HepG2 (cell line): ENCODE data around the gene FBF1. TPM values are rescaled to one million over a fixed set of nuclear protein-coding genes. Genes with fewer than 3 reads are reported as not detected.
A peak's percentile ranks its signal among the peaks of the same experiment; 100 is the strongest.

Experiments used
- GATA4 ChIP-seq: sonication (generic); IDR thresholded peaks from 2 replicates; pipeline ENCODE4 v1.6.1; 2016; ENCODE audit warnings: antibody characterized with exemption, low read depth, borderline replicate concordance
- HOXD1 ChIP-seq: sonication (generic); formaldehyde crosslinking; IDR thresholded peaks from 2 replicates; pipeline ENCODE4 v1.5.0; 2020; ENCODE audit warnings: missing genetic modification reagents
- MAZ ChIP-seq, 2 experiments: sonication (generic) in 1 of 2; formaldehyde crosslinking in 1 of 2; IDR thresholded peaks; 2 replicates each; pipeline versions ENCODE4 v1.5.0 to v1.6.1; 2012 to 2020; ENCODE audit warnings: low read depth in 2 of 2, mild to moderate bottlenecking in 2 of 2, borderline replicate concordance in 1 of 2, improper control_type of control experiment in 1 of 2, low read length in 1 of 2, missing genetic modification reagents in 1 of 2, moderate library complexity in 1 of 2
- MLLT10 ChIP-seq: sonication (generic); formaldehyde crosslinking; IDR thresholded peaks from 2 replicates; pipeline ENCODE4 v1.4.0; 2020; ENCODE audit warnings: missing genetic modification reagents
- MTA1 ChIP-seq: sonication (generic); formaldehyde crosslinking; IDR thresholded peaks from 2 replicates; pipeline ENCODE4 v1.4.0; 2020; ENCODE audit warnings: missing genetic modification reagents, mild to moderate bottlenecking, borderline replicate concordance
- PHF8 ChIP-seq: sonication (generic); formaldehyde crosslinking; IDR thresholded peaks from 2 replicates; pipeline ENCODE4 v1.5.0; 2020; ENCODE audit warnings: missing genetic modification reagents
- SALL1 ChIP-seq: sonication (generic); formaldehyde crosslinking; IDR thresholded peaks from 2 replicates; pipeline ENCODE4 v1.8.0; 2022; ENCODE audit warnings: mild to moderate bottlenecking, missing genetic modification reagents
- SP4 ChIP-seq: sonication (generic); formaldehyde crosslinking; IDR thresholded peaks from 2 replicates; pipeline ENCODE4 v1.8.1; 2023; ENCODE audit warnings: mild to moderate bottlenecking, missing genetic modification reagents
- U2AF2 ChIP-seq: fragments of 200-400 bp; formaldehyde crosslinking; IDR thresholded peaks from 2 replicates; pipeline ENCODE4 v1.6.1; 2017; ENCODE audit warnings: low read depth, mild to moderate bottlenecking, low read length
- ZMYM2 ChIP-seq: sonication (generic); formaldehyde crosslinking; IDR thresholded peaks from 2 replicates; pipeline ENCODE4 v1.8.0; 2022; ENCODE audit warnings: mild to moderate bottlenecking, missing genetic modification reagents
- ZNF282 ChIP-seq: fragments of 450-650 bp; IDR thresholded peaks from 2 replicates; pipeline ENCODE4 v1.6.1; 2018; ENCODE audit not compliant: partially characterized antibody
- ZNF382 ChIP-seq: sonication (generic); formaldehyde crosslinking; IDR thresholded peaks from 2 replicates; pipeline ENCODE4 v1.5.0; 2020; ENCODE audit warnings: missing genetic modification reagents, mild to moderate bottlenecking, borderline replicate concordance
- ZNF709 ChIP-seq: sonication (generic); formaldehyde crosslinking; IDR thresholded peaks from 2 replicates; pipeline ENCODE4 v1.5.0; 2020; ENCODE audit warnings: mild to moderate bottlenecking, missing genetic modification reagents
- ZNF773 ChIP-seq: sonication (generic); formaldehyde crosslinking; IDR thresholded peaks from 2 replicates; pipeline ENCODE4 v1.4.0; 2020; ENCODE audit warnings: missing genetic modification reagents, borderline replicate concordance
- ZNF839 ChIP-seq: sonication (generic); formaldehyde crosslinking; IDR thresholded peaks from 2 replicates; pipeline ENCODE4 v1.4.0; 2020; ENCODE audit warnings: missing genetic modification reagents, mild to moderate bottlenecking, borderline replicate concordance
- polyA plus RNA-seq, 8 experiments: library from polyadenylated mRNA; depleted of rRNA in 3 of 8; stranded (reverse) in 7 of 8; unstranded in 1 of 8; fragments of >200 nt; fragmentation: Illumina TruSeq in 4 of 8; extraction: Trizol in 4 of 8; gene quantifications; 2 replicates each; pipeline versions ENCODE4 v1.2.1 to v1.2.3, GENCODE V29; 2011 to 2016; ENCODE audit warnings: low read depth in 4 of 8, missing spikeins in 1 of 8, mixed read lengths in 1 of 8; ENCODE audit not compliant: insufficient read depth in 1 of 8
- total RNA-seq, 5 experiments: library from RNA; depleted of rRNA; stranded (reverse); fragments of >200 nt; fragmentation: Illumina TruSeq; extraction: Trizol; gene quantifications; 2 replicates each; pipeline ENCODE4 v1.2.3, GENCODE V29; 2016; ENCODE audit warnings: low read depth in 1 of 5
- TF ChIP-seq, protein P1 (sequence below): sonication (generic); formaldehyde crosslinking; conservative IDR thresholded peaks from 2 replicates; pipeline ENCODE4 v1.8.0; 2022; ENCODE audit warnings: mild to moderate bottlenecking, moderate library complexity, missing genetic modification reagents
- TF ChIP-seq, protein P2 (sequence below): sonication (generic); formaldehyde crosslinking; IDR thresholded peaks from 2 replicates; pipeline ENCODE4 v1.4.0; 2020; ENCODE audit warnings: missing genetic modification reagents
- TF ChIP-seq, protein P3 (sequence below): sonication (generic); formaldehyde crosslinking; IDR thresholded peaks from 2 replicates; pipeline ENCODE4 v1.8.1; 2023; ENCODE audit warnings: mild to moderate bottlenecking, missing genetic modification reagents, borderline replicate concordance
- TF ChIP-seq, protein P4 (sequence below): sonication (generic); formaldehyde crosslinking; IDR thresholded peaks from 2 replicates; pipeline ENCODE4 v1.8.1; 2023; ENCODE audit warnings: mild to moderate bottlenecking, missing genetic modification reagents
- TF ChIP-seq, protein P5 (sequence below): sonication (generic); formaldehyde crosslinking; IDR thresholded peaks from 2 replicates; pipeline ENCODE4 v1.9.0; 2021; ENCODE audit warnings: missing genetic modification reagents, mild to moderate bottlenecking, borderline replicate concordance

Gene FBF1
- total and polyA plus RNA-seq, 2 of the 13 experiments (the other 11 are each of a cell fraction or from before 2014, with no cell fraction given), result 2.4 to 8.1 TPM

DNA sequence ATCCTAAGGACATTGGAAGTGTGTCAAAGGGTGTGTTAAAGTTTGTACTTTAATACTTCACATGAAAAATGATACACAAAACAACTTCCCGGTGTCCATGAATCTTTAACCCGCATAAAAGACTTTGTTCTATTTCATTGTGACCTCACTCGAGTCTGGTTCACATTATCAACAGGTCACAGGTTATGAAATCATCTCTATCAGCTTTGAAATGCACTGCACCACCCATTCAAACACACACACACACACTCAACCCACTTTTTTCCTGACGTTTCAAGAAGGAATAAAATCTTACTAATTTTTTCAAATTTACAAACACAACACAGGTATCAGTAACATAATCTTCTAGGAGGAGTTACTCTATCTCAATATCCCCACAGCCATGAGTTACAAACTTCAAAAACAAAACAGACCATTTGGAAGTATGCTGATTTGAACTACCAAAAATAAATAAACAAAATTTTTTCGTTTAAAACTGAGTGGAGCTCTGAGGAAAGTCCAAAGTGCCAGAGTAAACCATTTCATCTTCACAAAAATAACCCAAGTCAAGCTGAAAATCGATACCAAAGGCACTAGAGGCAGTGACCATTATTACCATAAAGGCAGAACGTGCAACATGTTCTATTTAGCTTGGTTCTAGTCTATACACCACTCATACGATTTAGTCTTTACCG is 35.5 kb upstream of the FBF1 start (continued):
- TF ChIP-seq MAZ (IDR thresholded peaks at IDR 0.05; ENCODE audit: borderline replicate concordance, low read depth, low read length) (no peak), MAZ (CRISPR knock-in tag; IDR thresholded peaks at IDR 0.05; ENCODE audit: low read depth) (no peak), MTA1 (CRISPR knock-in tag) (no peak), ZMYM2 (no peak), GATA4 (no peak; the same call in 1 of the 2 replicates), HOXD1 (CRISPR knock-in tag) (no peak), ZNF839 (no peak), ZNF709 (CRISPR knock-in tag) (no peak), ZNF382 (CRISPR knock-in tag) (no peak), MLLT10 (CRISPR knock-in tag) (no peak), PHF8 (CRISPR knock-in tag) (no peak), ZNF282 (no peak), U2AF2 (no peak), SALL1 (peak; percentile 65; the same call in 1 of the 2 replicates), ZNF773 (CRISPR knock-in tag) (no peak), SP4 (no peak)
- TF ChIP-seq, protein P1, sequence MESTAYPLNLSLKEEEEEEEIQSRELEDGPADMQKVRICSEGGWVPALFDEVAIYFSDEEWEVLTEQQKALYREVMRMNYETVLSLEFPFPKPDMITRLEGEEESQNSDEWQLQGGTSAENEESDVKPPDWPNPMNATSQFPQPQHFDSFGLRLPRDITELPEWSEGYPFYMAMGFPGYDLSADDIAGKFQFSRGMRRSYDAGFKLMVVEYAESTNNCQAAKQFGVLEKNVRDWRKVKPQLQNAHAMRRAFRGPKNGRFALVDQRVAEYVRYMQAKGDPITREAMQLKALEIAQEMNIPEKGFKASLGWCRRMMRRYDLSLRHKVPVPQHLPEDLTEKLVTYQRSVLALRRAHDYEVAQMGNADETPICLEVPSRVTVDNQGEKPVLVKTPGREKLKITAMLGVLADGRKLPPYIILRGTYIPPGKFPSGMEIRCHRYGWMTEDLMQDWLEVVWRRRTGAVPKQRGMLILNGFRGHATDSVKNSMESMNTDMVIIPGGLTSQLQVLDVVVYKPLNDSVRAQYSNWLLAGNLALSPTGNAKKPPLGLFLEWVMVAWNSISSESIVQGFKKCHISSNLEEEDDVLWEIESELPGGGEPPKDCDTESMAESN (CRISPR knock-in tag), result no peak
- TF ChIP-seq, protein P2, sequence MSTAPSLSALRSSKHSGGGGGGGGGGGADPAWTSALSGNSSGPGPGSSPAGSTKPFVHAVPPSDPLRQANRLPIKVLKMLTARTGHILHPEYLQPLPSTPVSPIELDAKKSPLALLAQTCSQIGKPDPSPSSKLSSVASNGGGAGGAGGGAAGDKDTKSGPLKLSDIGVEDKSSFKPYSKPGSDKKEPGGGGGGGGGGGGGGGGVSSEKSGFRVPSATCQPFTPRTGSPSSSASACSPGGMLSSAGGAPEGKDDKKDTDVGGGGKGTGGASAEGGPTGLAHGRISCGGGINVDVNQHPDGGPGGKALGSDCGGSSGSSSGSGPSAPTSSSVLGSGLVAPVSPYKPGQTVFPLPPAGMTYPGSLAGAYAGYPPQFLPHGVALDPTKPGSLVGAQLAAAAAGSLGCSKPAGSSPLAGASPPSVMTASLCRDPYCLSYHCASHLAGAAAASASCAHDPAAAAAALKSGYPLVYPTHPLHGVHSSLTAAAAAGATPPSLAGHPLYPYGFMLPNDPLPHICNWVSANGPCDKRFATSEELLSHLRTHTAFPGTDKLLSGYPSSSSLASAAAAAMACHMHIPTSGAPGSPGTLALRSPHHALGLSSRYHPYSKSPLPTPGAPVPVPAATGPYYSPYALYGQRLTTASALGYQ (CRISPR knock-in tag), result no peak
- TF ChIP-seq, protein P3, sequence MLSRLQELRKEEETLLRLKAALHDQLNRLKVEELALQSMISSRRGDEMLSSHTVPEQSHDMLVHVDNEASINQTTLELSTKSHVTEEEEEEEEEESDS, result no peak
- TF ChIP-seq, protein P4, sequence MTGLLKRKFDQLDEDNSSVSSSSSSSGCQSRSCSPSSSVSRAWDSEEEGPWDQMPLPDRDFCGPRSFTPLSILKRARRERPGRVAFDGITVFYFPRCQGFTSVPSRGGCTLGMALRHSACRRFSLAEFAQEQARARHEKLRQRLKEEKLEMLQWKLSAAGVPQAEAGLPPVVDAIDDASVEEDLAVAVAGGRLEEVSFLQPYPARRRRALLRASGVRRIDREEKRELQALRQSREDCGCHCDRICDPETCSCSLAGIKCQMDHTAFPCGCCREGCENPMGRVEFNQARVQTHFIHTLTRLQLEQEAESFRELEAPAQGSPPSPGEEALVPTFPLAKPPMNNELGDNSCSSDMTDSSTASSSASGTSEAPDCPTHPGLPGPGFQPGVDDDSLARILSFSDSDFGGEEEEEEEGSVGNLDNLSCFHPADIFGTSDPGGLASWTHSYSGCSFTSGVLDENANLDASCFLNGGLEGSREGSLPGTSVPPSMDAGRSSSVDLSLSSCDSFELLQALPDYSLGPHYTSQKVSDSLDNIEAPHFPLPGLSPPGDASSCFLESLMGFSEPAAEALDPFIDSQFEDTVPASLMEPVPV, result no peak
- TF ChIP-seq, protein P5, sequence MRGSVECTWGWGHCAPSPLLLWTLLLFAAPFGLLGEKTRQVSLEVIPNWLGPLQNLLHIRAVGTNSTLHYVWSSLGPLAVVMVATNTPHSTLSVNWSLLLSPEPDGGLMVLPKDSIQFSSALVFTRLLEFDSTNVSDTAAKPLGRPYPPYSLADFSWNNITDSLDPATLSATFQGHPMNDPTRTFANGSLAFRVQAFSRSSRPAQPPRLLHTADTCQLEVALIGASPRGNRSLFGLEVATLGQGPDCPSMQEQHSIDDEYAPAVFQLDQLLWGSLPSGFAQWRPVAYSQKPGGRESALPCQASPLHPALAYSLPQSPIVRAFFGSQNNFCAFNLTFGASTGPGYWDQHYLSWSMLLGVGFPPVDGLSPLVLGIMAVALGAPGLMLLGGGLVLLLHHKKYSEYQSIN (CRISPR knock-in tag), result no peak
